HEK293 (cell line): ENCODE measurements around the gene SCLT1.

Experiments used
- CTCF ChIA-PET: fragments of 350-600 bp; formaldehyde crosslinking; extraction: SDS; loops from one replicate; lab custom pipeline; 2021; ENCODE audit warnings: antibody characterized with exemption; lab: Yijun Ruan, JAX
- POLR2A ChIA-PET: fragments of 300-600 bp; formaldehyde crosslinking; extraction: SDS; loops from one replicate; lab custom pipeline; 2020; ENCODE audit warnings: antibody characterized with exemption, inconsistent platforms; lab: Yijun Ruan, JAX
- H3K27ac ChIP-seq: fragments of 200-500 bp; sonication (Bioruptor generic); 2 replicates; pipeline ENCODE4 v1.5.1; 2014; ENCODE audit warnings: low read depth, low read length, control low read depth, inconsistent platforms; ENCODE audit errors: extremely low read depth
- H3K36me3 ChIP-seq, 2 experiments: fragments of 200-500 bp in 1 of 2; sonication (Bioruptor generic) in 1 of 2; 1 replicate in 1 of 2; 2 replicates in 1 of 2; pipeline ENCODE4 v1.5.1; 2014 to 2017; ENCODE audit warnings: inconsistent platforms in 2 of 2, low read length in 2 of 2; ENCODE audit not compliant: control insufficient read depth in 2 of 2, insufficient read depth in 1 of 2
- H3K4me1 ChIP-seq: fragments of 200-500 bp; sonication (Bioruptor generic); 2 replicates; pipeline ENCODE4 v1.5.1; 2014; ENCODE audit warnings: mild to moderate bottlenecking, low read length, inconsistent platforms; ENCODE audit not compliant: control insufficient read depth, insufficient read depth
- H3K4me3 ChIP-seq: 2 replicates; pipeline ENCODE4 v1.5.1; 2011; ENCODE audit warnings: low read depth, mild to moderate bottlenecking, control low read depth, low read length, moderate library complexity
- H3K9me3 ChIP-seq: fragments of 200-500 bp; sonication (Bioruptor generic); 2 replicates; pipeline ENCODE4 v1.5.1; 2014; ENCODE audit warnings: low read depth, low read length, inconsistent platforms; ENCODE audit not compliant: control insufficient read depth, insufficient read depth
- FEZF1 ChIP-seq: fragments of 450-650 bp; formaldehyde crosslinking; IDR thresholded peaks from 2 replicates; pipeline ENCODE4 v1.5.1; 2016; ENCODE audit warnings: missing biosample characterization, missing genetic modification characterization
- HOXA7 ChIP-seq: sonication (generic); formaldehyde crosslinking; IDR thresholded peaks from 2 replicates; pipeline ENCODE4 v1.8.1; 2022; ENCODE audit warnings: missing genetic modification reagents, borderline replicate concordance
- PRDM1 ChIP-seq: fragments of 450-650 bp; formaldehyde crosslinking; IDR thresholded peaks from 2 replicates; pipeline ENCODE4; 2016; ENCODE audit warnings: missing biosample characterization, missing genetic modification characterization
- SETDB1 ChIP-seq: IDR thresholded peaks from one replicate; pipeline ENCODE4 v1.6.1; 2017; ENCODE audit warnings: mild to moderate bottlenecking, low read length, moderate library complexity, mixed read lengths; ENCODE audit not compliant: insufficient read length
- SP3 ChIP-seq: fragments of 450-650 bp; formaldehyde crosslinking; IDR thresholded peaks from 2 replicates; pipeline ENCODE4 v1.5.1; 2016; ENCODE audit warnings: missing biosample characterization, missing genetic modification characterization
- WT1 ChIP-seq: fragments of 450-650 bp; formaldehyde crosslinking; IDR thresholded peaks from 2 replicates; pipeline ENCODE4 v1.5.1; 2016; ENCODE audit warnings: missing biosample characterization, missing genetic modification characterization
- ZBTB26 ChIP-seq: fragments of 450-650 bp; formaldehyde crosslinking; optimal IDR thresholded peaks from 2 replicates; pipeline ENCODE3; 2016; ENCODE audit warnings: missing biosample characterization, mild to moderate bottlenecking, missing genetic modification characterization
- ZNF133 ChIP-seq: fragments of 450-650 bp; formaldehyde crosslinking; IDR thresholded peaks from 2 replicates; pipeline ENCODE4 v1.5.1; 2016; ENCODE audit warnings: missing biosample characterization, missing genetic modification characterization
- ZNF138 ChIP-seq: fragments of 450-650 bp; formaldehyde crosslinking; IDR thresholded peaks from 2 replicates; pipeline ENCODE4 v1.5.1; 2016; ENCODE audit warnings: missing biosample characterization, missing genetic modification characterization, borderline replicate concordance
- ZNF18 ChIP-seq: fragments of 450-650 bp; formaldehyde crosslinking; IDR thresholded peaks from 2 replicates; pipeline ENCODE4 v1.5.1; 2016; ENCODE audit warnings: missing biosample characterization, missing genetic modification characterization
- ZNF266 ChIP-seq: fragments of 450-650 bp; formaldehyde crosslinking; IDR thresholded peaks from 2 replicates; pipeline ENCODE4 v1.5.1; 2016; ENCODE audit warnings: missing biosample characterization, missing genetic modification characterization, low read depth
- ZNF274 ChIP-seq, 2 experiments: fragments of 200-500 bp in 1 of 2; fragments of 450-650 bp in 1 of 2; sonication (Bioruptor generic) in 1 of 2; formaldehyde crosslinking in 1 of 2; IDR thresholded peaks; 2 replicates each; pipeline versions ENCODE4 v1.5.1 to v1.6.1; 2014 to 2016; ENCODE audit warnings: borderline replicate concordance in 1 of 2, inconsistent platforms in 1 of 2, low read length in 1 of 2, missing biosample characterization in 1 of 2, missing genetic modification characterization in 1 of 2
- ZNF292 ChIP-seq: fragments of 450-650 bp; formaldehyde crosslinking; IDR thresholded peaks from 2 replicates; pipeline ENCODE4 v1.5.1; 2016; ENCODE audit warnings: low read depth, missing biosample characterization, missing genetic modification characterization, borderline replicate concordance
- ZNF473 ChIP-seq: fragments of 450-650 bp; formaldehyde crosslinking; IDR thresholded peaks from 2 replicates; pipeline ENCODE4 v1.5.1; 2017; ENCODE audit warnings: missing biosample characterization, missing genetic modification characterization
- ZNF501 ChIP-seq: fragments of 450-650 bp; formaldehyde crosslinking; IDR thresholded peaks from 2 replicates; pipeline ENCODE4 v1.5.1; 2016; ENCODE audit warnings: missing biosample characterization, missing genetic modification characterization
- ZNF530 ChIP-seq: fragments of 450-650 bp; formaldehyde crosslinking; IDR thresholded peaks from 2 replicates; pipeline ENCODE4 v1.5.1; 2016; ENCODE audit warnings: low read depth, missing biosample characterization, missing genetic modification characterization
- ZNF544 ChIP-seq: fragments of 450-650 bp; formaldehyde crosslinking; IDR thresholded peaks from 2 replicates; pipeline ENCODE4 v1.5.0; 2017; ENCODE audit warnings: missing biosample characterization, missing genetic modification characterization
- ZNF558 ChIP-seq: fragments of 450-650 bp; formaldehyde crosslinking; IDR thresholded peaks from 2 replicates; pipeline ENCODE4 v1.5.1; 2016; ENCODE audit warnings: missing biosample characterization, missing genetic modification characterization
- ZNF624 ChIP-seq: fragments of 450-650 bp; formaldehyde crosslinking; IDR thresholded peaks from 2 replicates; pipeline ENCODE4 v1.5.1; 2017; ENCODE audit warnings: missing biosample characterization, missing genetic modification characterization
- ZNF639 ChIP-seq: fragments of 450-650 bp; formaldehyde crosslinking; IDR thresholded peaks from 2 replicates; pipeline ENCODE4 v1.5.1; 2016; ENCODE audit warnings: missing biosample characterization, missing genetic modification characterization
- ZNF645 ChIP-seq: fragments of 450-650 bp; formaldehyde crosslinking; IDR thresholded peaks from 2 replicates; pipeline ENCODE4; 2016; ENCODE audit warnings: missing biosample characterization, missing genetic modification characterization
- ZNF707 ChIP-seq: fragments of 450-650 bp; formaldehyde crosslinking; IDR thresholded peaks from 2 replicates; pipeline ENCODE4 v1.5.1; 2016; ENCODE audit warnings: missing biosample characterization, missing genetic modification characterization
- ZNF785 ChIP-seq: fragments of 450-650 bp; formaldehyde crosslinking; IDR thresholded peaks from 2 replicates; pipeline ENCODE4 v1.5.1; 2016; ENCODE audit warnings: missing biosample characterization, missing genetic modification characterization
- ZNF843 ChIP-seq: fragments of 450-650 bp; formaldehyde crosslinking; IDR thresholded peaks from 2 replicates; pipeline ENCODE4 v1.5.1; 2016; ENCODE audit warnings: missing biosample characterization, missing genetic modification characterization
- ZSCAN23 ChIP-seq: fragments of 450-650 bp; formaldehyde crosslinking; IDR thresholded peaks from 2 replicates; pipeline ENCODE4 v1.5.1; 2016; ENCODE audit warnings: missing biosample characterization, missing genetic modification characterization

Gene SCLT1

GRCh38 chr4:128904821-128905220 is 188.5 kb downstream of the SCLT1 start:
- CTCF ChIA-PET: no interaction called here
- no peak overlapping the region for H3K4me3 ChIP-seq
- no peaks in the 10 kb centered on the region for H3K36me3 ChIP-seq
- H3K27ac ChIP-seq: no peak overlapping the region
- no peaks in the 10 kb centered on the region for H3K4me1 ChIP-seq
- no peak for TF ChIP-seq ZNF544
- TF ChIP-seq WT1 (tag by site-specific recombination): no peak
- TF ChIP-seq ZNF645 (tag by site-specific recombination): no peak
- no peak for TF ChIP-seq ZNF707 (tag by site-specific recombination)
- TF ChIP-seq HOXA7: no peak
- no peak for TF ChIP-seq ZSCAN23 (tag by site-specific recombination)
- POLR2A ChIA-PET: no interaction called here
- H3K9me3 ChIP-seq: no peaks in the 10 kb centered on the region

GRCh38 chr4:128880662-128881061 is 212.7 kb downstream of the SCLT1 start:
- Histone ChIP-seq H3K27ac (no peak overlapping the region), H3K4me1 (no peaks in the 10 kb centered on the region), H3K9me3 (no peaks in the 10 kb centered on the region), H3K36me3 (no peaks in the 10 kb centered on the region), H3K4me3 (no peak overlapping the region)
- TF ChIP-seq ZNF274 (IDR thresholded peaks at IDR 0.05; ENCODE audit: low read length) (no peak), ZNF274 (tag by site-specific recombination; IDR thresholded peaks at IDR 0.05; ENCODE audit: borderline replicate concordance) (no peak), ZNF133 (no peak), ZNF473 (no peak), ZNF266 (tag by site-specific recombination) (no peak), ZNF138 (no peak), ZNF639 (tag by site-specific recombination) (no peak), ZNF624 (no peak)
- ChIA-PET CTCF (no interaction called here), POLR2A (no interaction called here)

- no peaks in the 10 kb centered on the region for H3K9me3 ChIP-seq
- POLR2A ChIA-PET: no interaction called here
- CTCF ChIA-PET: no interaction called here
- TF ChIP-seq ZNF18 (tag by site-specific recombination): no peak
- TF ChIP-seq SP3 (tag by site-specific recombination): no peak
- TF ChIP-seq, all 188 proteins: peak for 0
- Histone ChIP-seq H3K4me1 (no peaks in the 10 kb centered on the region), H3K27ac (no peak overlapping the region), H3K36me3 (no peaks in the 10 kb centered on the region), H3K4me3 (no peak overlapping the region)
Measured at GRCh38 chr4:128879971-128880370, 213.4 kb downstream of the SCLT1 start.

- no peaks in the 10 kb centered on the region for H3K36me3 ChIP-seq
- CTCF ChIA-PET: no interaction called here
- H3K9me3 ChIP-seq: no peaks in the 10 kb centered on the region
- H3K27ac ChIP-seq: no peak overlapping the region
- no peaks in the 10 kb centered on the region for H3K4me1 ChIP-seq
- H3K4me3 ChIP-seq: no peak overlapping the region
- POLR2A ChIA-PET: no interaction called here
- TF ChIP-seq ZNF558 (tag by site-specific recombination) (no peak), ZBTB26 (tag by site-specific recombination) (no peak), ZNF530 (tag by site-specific recombination) (no peak), SETDB1 (no peak), FEZF1 (tag by site-specific recombination) (no peak), PRDM1 (tag by site-specific recombination) (no peak), ZNF501 (tag by site-specific recombination) (no peak), ZNF843 (tag by site-specific recombination) (no peak), ZNF785 (tag by site-specific recombination) (no peak), ZNF292 (tag by site-specific recombination) (no peak)
Measured at GRCh38 chr4:128879283-128879682, 214.1 kb downstream of the SCLT1 start.
